Heart right ventricle (tissue), 16 donors: ENCODE data around the gene NPIPA1. TPM values are rescaled to one million over a fixed set of nuclear protein-coding genes. Genes with fewer than 3 reads are reported as not detected.
A peak's percentile ranks its signal among the peaks of the same experiment; 100 is the strongest.
"Not testable (repeated sequence)": the region's sequence is repeated elsewhere in the genome, so short reads cannot be mapped to it uniquely, and the experiment has no call there.

Source experiments
- ATAC-seq, 8 donors: fragments of 200-7000 bp; cut with Tn5 transposase; one replicate each; pipeline ENCODE4 v1.9.1; 2020; ENCODE audit warnings: mild to moderate bottlenecking in 8 of 8, moderate library complexity in 8 of 8, moderate number of reproducible peaks in 1 of 8
- DNase-seq, 2 donors: peaks; one replicate each; pipeline ENCODE4 v3.0.0-alpha.2; 2020
- H3K27ac ChIP-seq, 10 donors: fragments of 200-600 bp; sonication (generic) in 2 of 10; one replicate each; pipeline versions ENCODE4 v1.5.0 to v1.8.0; 2020 to 2022; ENCODE audit warnings: mild to moderate bottlenecking in 3 of 10
- H3K27me3 ChIP-seq, 7 donors: fragments of 200-600 bp; one replicate each; pipeline ENCODE4 v1.8.0; 2021 to 2022; ENCODE audit warnings: mild to moderate bottlenecking in 2 of 7
- H3K36me3 ChIP-seq, 9 donors: fragments of 200-600 bp; sonication (generic) in 1 of 9; one replicate each; pipeline versions ENCODE4 v1.5.0 to v1.8.0; 2020 to 2022; ENCODE audit warnings: mild to moderate bottlenecking in 2 of 9
- H3K4me1 ChIP-seq, 9 donors: fragments of 200-600 bp; sonication (generic) in 1 of 9; one replicate each; pipeline versions ENCODE4 v1.5.0 to v1.8.0; 2020 to 2022; ENCODE audit warnings: mild to moderate bottlenecking in 4 of 9
- H3K4me3 ChIP-seq, 10 donors: fragments of 200-600 bp; sonication (generic) in 2 of 10; one replicate each; pipeline versions ENCODE4 v1.5.0 to v1.8.0; 2020 to 2022; ENCODE audit warnings: mild to moderate bottlenecking in 7 of 10, moderate library complexity in 2 of 10
- H3K9me3 ChIP-seq, 11 donors: fragments of 200-600 bp in 10 of 11; sonication (generic) in 2 of 11; one replicate each; pipeline versions ENCODE4 v1.5.0 to v1.8.0; 2013 to 2022; ENCODE audit warnings: mild to moderate bottlenecking in 2 of 11, control low read depth in 1 of 11, moderate library complexity in 1 of 11
- WGBS, 2 donors: extraction: QIAGEN DNeasy Blood & Tissue Kit; methylation state at CpG; one replicate each; pipeline ENCODE4 v1.1.7; 2013; ENCODE audit warnings: inconsistent platforms in 1 of 2; 5-methylcytosine and 5-hydroxymethylcytosine counted together
- intact Hi-C, 10 donors: fragments of 100-400 bp; cut with DNase I; formaldehyde crosslinking; loops; one replicate each; pipeline versions ENCODE4 v1.11.1 to v1.14.2; 2022
- polyA plus RNA-seq, 2 donors: library from polyadenylated mRNA; stranded (reverse); fragments of 200-250 nt; gene quantifications; one replicate each; pipeline ENCODE4 v1.2.3, GENCODE V29; 2013
- total RNA-seq, 10 donors: library from RNA; stranded (reverse); fragmentation: NEBNext Ultra II Directional in 3 of 10; extraction: Animal tissue kit (Norgen Biotek cat#: 25700) in 3 of 10; gene quantifications; one replicate each; pipeline versions ENCODE4 v1.2.1 to v1.2.4, GENCODE V29; 2021 to 2023
- donor health status: Arrhythmogenic right ventricular cardiomyopathy.
- donor health status: ischemic (EF 13 %, LVEDD 7.1; RV severe dilation, severe dysfunction).
- donor health status: healthy with polysubstance abuse.
- donor health status: DM: no; HTN: yes; CAD: no.
- donor health status: DM: no; HTN: no; CAD: no.
- donor health status: ischemic (EF 25% LVEDD 6.9; RV normal size, moderate dysfunction).
- donor health status: ischemic (EF 25% LVEDD 5.7; RV mildly dilated, moderate dysfunction).
- donor health status: healthy.
- donor health status: DM: yes; HTN: yes; CAD: no.
- donor health status: Ischemic cardiomyopathy.
- donor health status: ischemic (EF 35%, LVEDD 5.7; RV mildly dilated, moderate dysfunction).
- donor health status: nonischemic (EF 11% LVEDD 7.7; RV severe dilation, severe dysfunction).
- donor health status: DM: yes; HTN: yes; CAD: no.
- donor health status: PGD.
- donor health status: ischemic (EF 29% LVEDD 5.4; RV normal size, mild dysfunction).
- donor health status: nonischemic (EF 23%, LVEDD 6.1; RV moderate dilation, normal function).

Gene NPIPA1
- total and polyA plus RNA-seq, 12 donors: 31.2 to 165 (median 42.3) TPM

- H3K4me1 ChIP-seq, intact Hi-C loops, H3K36me3 ChIP-seq, H3K27me3 ChIP-seq, H3K9me3 ChIP-seq, ATAC-seq: not testable (repeated sequence)
- peak; percentile 65 to 80 for DNase-seq
- 0 to 1% methylated on average over 20 to 21 of the region's 33 CpGs for WGBS, 2 donors
- peak overlapping the region in 9 of 10 donors; percentile 65 to 89 (median 80) for H3K27ac ChIP-seq
- H3K4me3 ChIP-seq: peak overlapping the region; percentile 41 to 70 (median 62)
These were observed 25.3 kb upstream of the NPIPA1 start for GRCh38 chr16:14911954-14912353.

- DNase-seq, intact Hi-C loops, H3K27me3 ChIP-seq, H3K27ac ChIP-seq, H3K4me1 ChIP-seq, H3K36me3 ChIP-seq, H3K4me3 ChIP-seq, ATAC-seq, H3K9me3 ChIP-seq: not testable (repeated sequence)
- WGBS, 2 donors: 29 to 44% methylated on average over 2 of the region's 11 CpGs
These were observed 24.7 kb upstream of the NPIPA1 start for GRCh38 chr16:14912588-14912987.

- H3K4me3 ChIP-seq, ATAC-seq, H3K27ac ChIP-seq, H3K4me1 ChIP-seq, H3K36me3 ChIP-seq, H3K27me3 ChIP-seq, intact Hi-C loops, H3K9me3 ChIP-seq: not testable (repeated sequence)
- 59 to 66% methylated on average over 13 to 16 of the region's 21 CpGs for WGBS, 2 donors
- DNase-seq: peak in 1 of 2 donors; percentile 21
These were observed 18.7 kb upstream of the NPIPA1 start for GRCh38 chr16:14918504-14918903.

- WGBS, 2 donors: 69 to 77% methylated on average over 21 to 31 of the region's 41 CpGs
- H3K27ac ChIP-seq, H3K9me3 ChIP-seq, H3K27me3 ChIP-seq, H3K4me1 ChIP-seq, H3K4me3 ChIP-seq, H3K36me3 ChIP-seq, intact Hi-C loops, ATAC-seq: not testable (repeated sequence)
- peak in 1 of 2 donors; percentile 34 for DNase-seq
These were observed 17.2 kb upstream of the NPIPA1 start for GRCh38 chr16:14919837-14920600.

GRCh38 chr16:14922285-14922684 is 15.0 kb upstream of the NPIPA1 start:
- H3K27ac ChIP-seq, H3K4me1 ChIP-seq, DNase-seq, intact Hi-C loops, ATAC-seq, H3K9me3 ChIP-seq, H3K27me3 ChIP-seq, H3K4me3 ChIP-seq, H3K36me3 ChIP-seq: not testable (repeated sequence)
- WGBS, 2 donors: 97 to 100% methylated on average over 2 to 9 of the region's 27 CpGs

- WGBS, 2 donors: 80 to 98% methylated on average over 5 to 8 of the region's 16 CpGs
- peak in 1 of 2 donors; percentile 8 for DNase-seq
These were observed 14.3 kb upstream of the NPIPA1 start for GRCh38 chr16:14922968-14923367.

GRCh38 chr16:14923394-14924088 is 13.7 kb upstream of the NPIPA1 start:
- H3K4me1 ChIP-seq, H3K27me3 ChIP-seq, ATAC-seq, intact Hi-C loops, H3K9me3 ChIP-seq, H3K4me3 ChIP-seq, H3K36me3 ChIP-seq, H3K27ac ChIP-seq: not testable (repeated sequence)
- peak; percentile 1 to 9 for DNase-seq
- 69 to 90% methylated on average over 4 to 10 of the region's 31 CpGs for WGBS, 2 donors

More at GRCh38 chr16:14922968-14923367, 14.3 kb upstream of the NPIPA1 start:
- H3K36me3 ChIP-seq, ATAC-seq, intact Hi-C loops, H3K4me3 ChIP-seq, H3K27me3 ChIP-seq, H3K27ac ChIP-seq, H3K4me1 ChIP-seq, H3K9me3 ChIP-seq: not testable (repeated sequence)

GRCh38 chr16:14924359-14924758 is 12.9 kb upstream of the NPIPA1 start:
- ATAC-seq, H3K36me3 ChIP-seq, H3K4me3 ChIP-seq, intact Hi-C loops, H3K4me1 ChIP-seq, H3K9me3 ChIP-seq, H3K27ac ChIP-seq, DNase-seq, H3K27me3 ChIP-seq: not testable (repeated sequence)
- 94% methylated on average over 5 of the region's 17 CpGs; no CpG with 5 or more reads in 1 of the 2 donors for WGBS, 2 donors

GRCh38 chr16:14924982-14925381 is 12.3 kb upstream of the NPIPA1 start:
- H3K4me3 ChIP-seq, H3K36me3 ChIP-seq, H3K27ac ChIP-seq, H3K4me1 ChIP-seq, H3K9me3 ChIP-seq, DNase-seq, H3K27me3 ChIP-seq, intact Hi-C loops: not testable (repeated sequence)
- 92% methylated on average over 5 of the region's 18 CpGs; no CpG with 5 or more reads in 1 of the 2 donors for WGBS, 2 donors
- peak in 1 of 8 donors; percentile 22 for ATAC-seq

GRCh38 chr16:14928064-14928714 is 9.1 kb upstream of the NPIPA1 start:
- H3K9me3 ChIP-seq, H3K4me1 ChIP-seq, H3K27ac ChIP-seq, H3K36me3 ChIP-seq, H3K27me3 ChIP-seq, intact Hi-C loops, H3K4me3 ChIP-seq: not testable (repeated sequence)
- peak; percentile 4 to 14 for DNase-seq
- WGBS, 2 donors: 71 to 74% methylated on average over 6 of the region's 31 CpGs
- ATAC-seq: peak; percentile 20 to 93 (median 63)

GRCh38 chr16:14929176-14929575 is 8.1 kb upstream of the NPIPA1 start:
- H3K9me3 ChIP-seq, H3K4me1 ChIP-seq, ATAC-seq, H3K4me3 ChIP-seq, H3K36me3 ChIP-seq, H3K27me3 ChIP-seq, intact Hi-C loops, H3K27ac ChIP-seq: not testable (repeated sequence)
- WGBS, 2 donors: 70 to 96% methylated on average over 14 to 17 of the region's 26 CpGs
- DNase-seq: peak; percentile 1 to 16
